H1 (cell line): Measurements from ENCODE around the gene OTOF. TPM values are rescaled to one million over a fixed set of nuclear protein-coding genes. Genes with fewer than 3 reads are reported as not detected.

ENCODE experiments used
- CTCF ChIA-PET: fragments of 300-600 bp; sonication (Branson Sonifier 250); formaldehyde crosslinking; loops from one replicate; lab custom pipeline; 2021; ENCODE audit not compliant: partially characterized antibody; lab: Charles Lee
- POLR2A ChIA-PET: fragments of 300-600 bp; sonication (Branson Sonifier 250); formaldehyde crosslinking; loops from one replicate; lab custom pipeline; 2021; ENCODE audit warnings: inconsistent platforms; ENCODE audit not compliant: partially characterized antibody; lab: Charles Lee
- DNase-seq, 2 experiments: peaks; one replicate each; pipeline versions ENCODE4 v3.0.0 to v3.0.0-alpha.2; 2010 to 2022; ENCODE audit warnings: low spot score in 2 of 2, low read depth in 1 of 2, mixed read lengths in 1 of 2
- FAIRE-seq: peaks from 2 replicates; lab custom pipeline; 2011; peaks lifted over from hg19 to GRCh38; lab: Jason Lieb, UNC
- H2AFZ ChIP-seq: 2 replicates; pipeline ENCODE4 v1.8.1; 2012; ENCODE audit warnings: low read length, inconsistent platforms
- H2AK5ac ChIP-seq: 2 replicates; pipeline ENCODE4 v1.6.1; 2013; ENCODE audit warnings: low read depth, low read length
- H2BK120ac ChIP-seq: replicated peaks from 2 replicates; pipeline ENCODE3; 2013; ENCODE audit warnings: low read depth, low read length, inconsistent platforms
- H2BK12ac ChIP-seq: 2 replicates; pipeline ENCODE4 v1.6.1; 2013; ENCODE audit warnings: low read depth, low read length
- H2BK15ac ChIP-seq: 2 replicates; pipeline ENCODE4 v1.6.1; 2013; ENCODE audit warnings: low read length
- H2BK20ac ChIP-seq: 2 replicates; pipeline ENCODE4 v1.6.1; 2013; ENCODE audit warnings: low read length
- H2BK5ac ChIP-seq: 2 replicates; pipeline ENCODE4 v1.6.1; 2013; ENCODE audit warnings: low read depth, low read length
- H3K14ac ChIP-seq: 2 replicates; pipeline ENCODE4 v1.6.1; 2013; ENCODE audit warnings: inconsistent platforms; ENCODE audit not compliant: insufficient read length
- H3K18ac ChIP-seq: 2 replicates; pipeline ENCODE4 v1.6.1; 2013; ENCODE audit warnings: low read length; ENCODE audit errors: extremely low read depth
- H3K23ac ChIP-seq: 2 replicates; pipeline ENCODE4 v1.6.1; 2013; ENCODE audit warnings: inconsistent platforms; ENCODE audit not compliant: insufficient read length
- H3K23me2 ChIP-seq: 2 replicates; pipeline ENCODE4 v1.6.1; 2013; ENCODE audit warnings: low read depth, low read length
- H3K27ac ChIP-seq: 2 replicates; pipeline ENCODE4 v1.6.1; 2011; ENCODE audit warnings: low read depth, low read length, inconsistent platforms
- H3K27me3 ChIP-seq, 4 experiments: replicated peaks in 1 of 4; 1 replicate in 1 of 4; 2 replicates in 3 of 4; pipeline versions ENCODE4 v1.6.1 to v1.8.1; 2011 to 2013; ENCODE audit warnings: low read length in 3 of 4, mild to moderate bottlenecking in 3 of 4, inconsistent platforms in 2 of 4, mixed read lengths in 2 of 4, moderate library complexity in 1 of 4; ENCODE audit not compliant: control insufficient read depth in 3 of 4, insufficient read depth in 3 of 4; ENCODE audit errors: extremely low read depth in 1 of 4
- H3K36me3 ChIP-seq, 4 experiments: 2 replicates each; pipeline versions ENCODE4 v1.6.1 to v1.8.1; 2011 to 2013; ENCODE audit warnings: mild to moderate bottlenecking in 4 of 4, low read length in 3 of 4, moderate library complexity in 2 of 4, control low read depth in 1 of 4, inconsistent platforms in 1 of 4; ENCODE audit not compliant: insufficient read depth in 4 of 4, control insufficient read depth in 2 of 4
- H3K4ac ChIP-seq: replicated peaks from 2 replicates; pipeline ENCODE3; 2013; ENCODE audit warnings: low read length, low read depth, mixed read lengths, inconsistent platforms; ENCODE audit not compliant: insufficient read length
- H3K4me1 ChIP-seq, 4 experiments: replicated peaks in 1 of 4; 1 replicate in 1 of 4; 2 replicates in 3 of 4; pipeline versions ENCODE4 v1.6.1 to v1.8.1; 2011 to 2013; ENCODE audit warnings: low read length in 3 of 4, inconsistent platforms in 2 of 4, mixed read lengths in 1 of 4; ENCODE audit not compliant: insufficient read depth in 4 of 4, control insufficient read depth in 3 of 4
- H3K4me2 ChIP-seq, 2 experiments: 2 replicates each; pipeline versions ENCODE4 v1.6.1 to v1.8.1; 2011 to 2013; ENCODE audit warnings: low read depth in 2 of 2, low read length in 2 of 2, control low read depth in 1 of 2, inconsistent platforms in 1 of 2, mild to moderate bottlenecking in 1 of 2; ENCODE audit not compliant: insufficient read depth in 1 of 2
- H3K4me3 ChIP-seq, 4 experiments: fragments of 200-600, 300-600 bp in 1 of 4; sonication (generic), shearing (Covaris generic), sonication (Bioruptor Twin) in 1 of 4; 2 replicates each; pipeline versions ENCODE4 v1.5.1 to v1.8.1; 2011 to 2016; ENCODE audit warnings: low read length in 4 of 4, low read depth in 3 of 4, control low read depth in 2 of 4, inconsistent platforms in 2 of 4, mild to moderate bottlenecking in 2 of 4, mixed read lengths in 1 of 4, moderate library complexity in 1 of 4; ENCODE audit not compliant: insufficient read depth in 2 of 4; ENCODE audit errors: extremely low read depth in 1 of 4
- H3K56ac ChIP-seq: replicated peaks from 2 replicates; pipeline ENCODE3; 2013; ENCODE audit warnings: low read depth, mild to moderate bottlenecking, mixed read lengths, low read length, inconsistent platforms; ENCODE audit not compliant: insufficient read length
- H3K79me1 ChIP-seq: 2 replicates; pipeline ENCODE4 v1.6.1; 2013; ENCODE audit warnings: low read depth, low read length, control low read depth
- H3K79me2 ChIP-seq, 2 experiments: 2 replicates each; pipeline versions ENCODE4 v1.6.1 to v1.8.1; 2012 to 2013; ENCODE audit warnings: low read length in 2 of 2, mild to moderate bottlenecking in 2 of 2, inconsistent platforms in 1 of 2; ENCODE audit not compliant: insufficient read depth in 2 of 2, control insufficient read depth in 1 of 2
- H3K9ac ChIP-seq, 4 experiments: replicated peaks in 1 of 4; 1 replicate in 1 of 4; 2 replicates in 3 of 4; pipeline versions ENCODE4 v1.6.1 to v1.8.1; 2011 to 2013; ENCODE audit warnings: low read depth in 3 of 4, low read length in 3 of 4, control low read depth in 2 of 4, mild to moderate bottlenecking in 2 of 4, moderate library complexity in 2 of 4, inconsistent platforms in 1 of 4; ENCODE audit errors: extremely low read depth in 1 of 4
- H3K9me3 ChIP-seq, 2 experiments: 2 replicates each; pipeline versions ENCODE4 v1.6.1 to v1.8.1; 2012 to 2013; ENCODE audit warnings: mild to moderate bottlenecking in 2 of 2, moderate library complexity in 2 of 2, control low read depth in 1 of 2, inconsistent platforms in 1 of 2, low read depth in 1 of 2, low read length in 1 of 2, mixed read lengths in 1 of 2; ENCODE audit not compliant: insufficient read depth in 2 of 2
- H4K20me1 ChIP-seq, 2 experiments: replicated peaks in 1 of 2; 2 replicates each; pipeline versions ENCODE3 to v1.8.1; 2011 to 2013; ENCODE audit warnings: inconsistent platforms in 2 of 2, low read length in 2 of 2, mild to moderate bottlenecking in 1 of 2; ENCODE audit not compliant: insufficient read depth in 2 of 2, control insufficient read depth in 1 of 2
- H4K5ac ChIP-seq: 2 replicates; pipeline ENCODE4 v1.6.1; 2013; ENCODE audit warnings: low read length, low read depth, mixed read lengths, inconsistent platforms; ENCODE audit not compliant: insufficient read length
- H4K8ac ChIP-seq: 2 replicates; pipeline ENCODE4 v1.8.0; 2013; ENCODE audit warnings: mild to moderate bottlenecking, moderate library complexity, low read length, inconsistent platforms; ENCODE audit not compliant: insufficient read depth; ENCODE audit errors: extremely low read depth
- H4K91ac ChIP-seq: replicated peaks from 2 replicates; pipeline ENCODE3; 2013; ENCODE audit warnings: low read length, mixed read lengths, inconsistent platforms; ENCODE audit not compliant: insufficient read length
- WGBS, 2 experiments: shearing (Covaris generic) in 1 of 2; methylation state at CpG; one replicate each; pipeline versions ENCODE4 v1.1.6 to v1.1.7; 2013 to 2015; ENCODE audit warnings: low lambda C conversion rate in 2 of 2, mixed read lengths in 2 of 2, inconsistent platforms in 1 of 2, low coverage in 1 of 2, missing lambda C conversion rate in 1 of 2; ENCODE audit not compliant: insufficient replicate concordance in 2 of 2, insufficient coverage in 1 of 2, insufficient read length in 1 of 2; ENCODE audit errors: extremely low coverage in 1 of 2, missing lambda C conversion rate in 1 of 2; 5-methylcytosine and 5-hydroxymethylcytosine counted together
- polyA plus RNA-seq, 7 experiments: library from polyadenylated mRNA; depleted of rRNA in 3 of 7; stranded (reverse) in 5 of 7; unstranded in 2 of 7; fragments of >200 nt in 5 of 7; fragments of 200-250 nt in 2 of 7; gene quantifications; 1 replicate in 5 of 7; 2 replicates in 1 of 7; 4 replicates in 1 of 7; pipeline versions ENCODE4 v1.2.1 to v1.2.3, GENCODE V29; 2011 to 2013; ENCODE audit warnings: missing spikeins in 2 of 7, mixed read lengths in 2 of 7
- total RNA-seq: library from RNA; stranded (reverse); fragmentation: NEBNext Ultra II Directional; extraction: Animal tissue kit (Norgen Biotek cat#: 25700); gene quantifications from 2 replicates; pipeline ENCODE4 v1.2.1, GENCODE V29; 2021
- TF ChIP-seq, protein P1 (sequence below), 3 experiments: IDR thresholded peaks; 1 replicate in 2 of 3; 2 replicates in 1 of 3; pipeline versions ENCODE4 v1.5.1 to v1.6.1; 2011; ENCODE audit warnings: low read length in 3 of 3, mild to moderate bottlenecking in 3 of 3, inconsistent platforms in 2 of 3, low read depth in 1 of 3, moderate library complexity in 1 of 3; ENCODE audit not compliant: insufficient read depth in 1 of 3; ENCODE audit errors: control extremely low read depth in 1 of 3

The OTOF gene
- total and polyA plus RNA-seq, 2 of the 8 experiments (the other 6 are each of a cell fraction or from before 2014, with no cell fraction given) = 0.06 TPM; not detected in 1

DNA sequence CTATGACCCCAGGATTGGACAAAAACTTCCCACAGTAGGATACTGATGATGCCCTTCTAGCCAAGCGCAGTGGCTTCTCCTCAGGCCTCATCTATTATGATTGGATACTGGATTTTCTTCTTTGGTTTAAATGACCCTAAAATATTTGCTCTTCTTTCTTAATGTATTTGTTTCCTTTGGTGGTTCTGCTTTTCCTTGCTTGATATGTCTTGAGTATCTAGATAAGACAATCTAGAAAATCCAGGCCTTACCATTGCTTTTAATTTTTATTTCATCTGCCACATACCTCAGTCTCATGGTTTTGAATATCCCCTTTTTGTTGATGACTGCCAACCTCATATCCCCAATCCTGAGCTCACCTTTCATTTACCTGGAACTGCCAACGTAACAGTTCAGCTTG is 35.6 kb downstream of the OTOF start:
- Histone ChIP-seq H3K9me3 (no peaks in the 10 kb centered on the region), H2BK5ac (no peak overlapping the region), H3K27me3 (no peaks in the 10 kb centered on the region), H2BK20ac (no peak overlapping the region), H3K4me1 (no peaks in the 10 kb centered on the region), H4K8ac (no peak overlapping the region), H3K56ac (no peak overlapping the region), H2BK15ac (no peak overlapping the region), H4K20me1 (no peaks in the 10 kb centered on the region), H3K36me3 (no peaks in the 10 kb centered on the region), H3K27ac (no peak overlapping the region), H3K18ac (no peak overlapping the region), H4K5ac (no peak overlapping the region), H2AK5ac (no peak overlapping the region), H3K23ac (no peak overlapping the region), H3K23me2 (no peaks in the 10 kb centered on the region), H3K4me2 (no peak overlapping the region), H3K4ac (no peak overlapping the region), H4K91ac (no peak overlapping the region), H3K14ac (no peak overlapping the region), H3K79me1 (no peaks in the 10 kb centered on the region), H3K4me3 (no peak overlapping the region), H3K9ac (no peak overlapping the region), H2BK120ac (no peak overlapping the region), H2AFZ (no peak overlapping the region), H2BK12ac (no peak overlapping the region), H3K79me2 (no peaks in the 10 kb centered on the region)
- no peak for FAIRE-seq
- ChIA-PET POLR2A (no interaction called here), CTCF (interaction anchor here (0.7 to 1.3 kb wide), 4 partner anchors 10 to 24 kb away, joined by 4 to 7 read pairs (median 5); no protein-coding TSS in a partner anchor)
- WGBS, 2 experiments = 94% methylated on average over 2 of the region's 2 CpGs; no CpG with 5 or more reads in 1 of the 2 experiments
- TF ChIP-seq, protein P1, sequence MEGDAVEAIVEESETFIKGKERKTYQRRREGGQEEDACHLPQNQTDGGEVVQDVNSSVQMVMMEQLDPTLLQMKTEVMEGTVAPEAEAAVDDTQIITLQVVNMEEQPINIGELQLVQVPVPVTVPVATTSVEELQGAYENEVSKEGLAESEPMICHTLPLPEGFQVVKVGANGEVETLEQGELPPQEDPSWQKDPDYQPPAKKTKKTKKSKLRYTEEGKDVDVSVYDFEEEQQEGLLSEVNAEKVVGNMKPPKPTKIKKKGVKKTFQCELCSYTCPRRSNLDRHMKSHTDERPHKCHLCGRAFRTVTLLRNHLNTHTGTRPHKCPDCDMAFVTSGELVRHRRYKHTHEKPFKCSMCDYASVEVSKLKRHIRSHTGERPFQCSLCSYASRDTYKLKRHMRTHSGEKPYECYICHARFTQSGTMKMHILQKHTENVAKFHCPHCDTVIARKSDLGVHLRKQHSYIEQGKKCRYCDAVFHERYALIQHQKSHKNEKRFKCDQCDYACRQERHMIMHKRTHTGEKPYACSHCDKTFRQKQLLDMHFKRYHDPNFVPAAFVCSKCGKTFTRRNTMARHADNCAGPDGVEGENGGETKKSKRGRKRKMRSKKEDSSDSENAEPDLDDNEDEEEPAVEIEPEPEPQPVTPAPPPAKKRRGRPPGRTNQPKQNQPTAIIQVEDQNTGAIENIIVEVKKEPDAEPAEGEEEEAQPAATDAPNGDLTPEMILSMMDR (IDR thresholded peaks at IDR 0.05; ENCODE audit: control extremely low read depth in 1 of 3, insufficient read depth in 1 of 3, low read depth in 1 of 3, low read length in 3 of 3) = no peak
- no peak for DNase-seq
